Large intestine (tissue), 3 donors: ENCODE results near the gene KIAA0930. TPM values are rescaled to one million over a fixed set of nuclear protein-coding genes. Genes with fewer than 3 reads are reported as not detected.
"Not testable (repeated sequence)": the region's sequence is repeated elsewhere in the genome, so short reads cannot be mapped to it uniquely, and the experiment has no call there.

Source experiments
- DNase-seq, 2 donors: peaks; one replicate each; pipeline versions ENCODE4 v3.0.0 to v3.0.0-alpha.2; 2013
- H3K27ac ChIP-seq: one replicate; pipeline ENCODE4 v1.5.1; 2013; ENCODE audit warnings: low read length
- H3K27me3 ChIP-seq: 2 replicates; pipeline ENCODE4 v1.6.1; 2013; ENCODE audit warnings: low read length; ENCODE audit not compliant: control insufficient read depth, insufficient read depth
- H3K36me3 ChIP-seq: 2 replicates; pipeline ENCODE4 v1.6.1; 2013; ENCODE audit warnings: low read length; ENCODE audit not compliant: control insufficient read depth, insufficient read depth
- H3K4me1 ChIP-seq: one replicate; pipeline ENCODE4 v1.6.1; 2013; ENCODE audit warnings: low read length; ENCODE audit not compliant: control insufficient read depth, insufficient read depth
- H3K4me3 ChIP-seq: one replicate; pipeline ENCODE4 v1.5.1; 2013; ENCODE audit warnings: low read length
- H3K9me3 ChIP-seq: one replicate; pipeline ENCODE4 v1.6.1; 2013; ENCODE audit warnings: mild to moderate bottlenecking, low read depth, low read length, moderate library complexity; ENCODE audit not compliant: control insufficient read depth
- WGBS: methylation state at CpG from one replicate; pipeline ENCODE4 v1.1.5; 2013; ENCODE audit warnings: low lambda C conversion rate; ENCODE audit not compliant: insufficient coverage; 5-methylcytosine and 5-hydroxymethylcytosine counted together
- polyA plus RNA-seq: library from polyadenylated mRNA; unstranded; fragments of 120-200 nt; gene quantifications from one replicate; pipeline ENCODE4 v1.2.1, GENCODE V29; 2013

KIAA0930 gene
- polyA plus RNA-seq, 1 donor: 21.8 TPM

DNA sequence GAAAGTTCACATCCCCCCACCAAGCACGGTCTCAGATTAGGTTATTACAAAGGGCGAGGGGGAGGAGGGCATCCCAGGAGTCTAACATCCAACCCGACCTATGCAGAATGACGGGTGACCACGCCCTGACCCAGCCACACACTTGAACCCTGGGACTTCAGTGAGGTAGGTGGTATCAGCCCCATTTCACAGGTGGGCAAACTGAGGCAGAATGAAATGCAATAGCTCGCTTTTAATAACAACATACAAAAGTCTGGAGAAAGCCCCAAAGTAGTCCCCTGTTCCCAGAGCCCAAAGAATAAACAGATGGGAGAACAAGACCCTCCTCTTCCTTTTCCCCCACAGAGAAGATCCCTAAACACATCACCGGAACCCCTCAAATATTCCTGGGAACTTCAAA is 45.1 kb downstream of the KIAA0930 start:
- DNase-seq: no peak
- Histone ChIP-seq H3K27me3 (no peaks in the 10 kb centered on the region), H3K27ac (no peak overlapping the region), H3K36me3 (peaks cover 43% of the 10 kb centered on the region), H3K4me3 (no peak overlapping the region), H3K9me3 (no peaks in the 10 kb centered on the region), H3K4me1 (no peaks in the 10 kb centered on the region)
- no CpG with 5 or more reads among the region's 7 CpGs for WGBS

DNA sequence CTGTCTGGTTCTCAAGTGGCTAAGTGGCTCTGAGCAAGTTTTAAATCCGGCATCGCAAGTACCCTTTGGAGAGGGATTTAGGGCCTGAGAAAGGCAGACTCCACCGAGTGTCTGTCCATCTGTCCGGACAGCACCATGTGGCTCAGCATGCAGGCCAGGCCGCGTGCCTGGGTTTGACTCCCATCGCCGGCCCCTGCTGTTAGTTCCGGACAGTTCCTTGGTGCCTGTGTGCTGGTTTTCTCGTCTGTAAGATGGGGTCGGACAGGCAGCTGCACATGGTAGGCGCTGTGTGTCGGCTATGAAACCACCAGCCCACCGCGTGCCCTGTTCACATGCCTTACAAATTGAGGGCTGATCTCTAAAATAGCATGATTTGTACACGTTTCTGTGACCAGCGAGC is 46.0 kb downstream of the KIAA0930 start:
- WGBS: no CpG with 5 or more reads among the region's 17 CpGs
- H3K4me3 ChIP-seq: no peak overlapping the region
- peaks cover 37% of the 10 kb centered on the region for H3K36me3 ChIP-seq
- no peaks in the 10 kb centered on the region for H3K27me3 ChIP-seq
- H3K9me3 ChIP-seq: no peaks in the 10 kb centered on the region
- H3K27ac ChIP-seq: no peak overlapping the region
- no peaks in the 10 kb centered on the region for H3K4me1 ChIP-seq
- DNase-seq: no peak

DNA sequence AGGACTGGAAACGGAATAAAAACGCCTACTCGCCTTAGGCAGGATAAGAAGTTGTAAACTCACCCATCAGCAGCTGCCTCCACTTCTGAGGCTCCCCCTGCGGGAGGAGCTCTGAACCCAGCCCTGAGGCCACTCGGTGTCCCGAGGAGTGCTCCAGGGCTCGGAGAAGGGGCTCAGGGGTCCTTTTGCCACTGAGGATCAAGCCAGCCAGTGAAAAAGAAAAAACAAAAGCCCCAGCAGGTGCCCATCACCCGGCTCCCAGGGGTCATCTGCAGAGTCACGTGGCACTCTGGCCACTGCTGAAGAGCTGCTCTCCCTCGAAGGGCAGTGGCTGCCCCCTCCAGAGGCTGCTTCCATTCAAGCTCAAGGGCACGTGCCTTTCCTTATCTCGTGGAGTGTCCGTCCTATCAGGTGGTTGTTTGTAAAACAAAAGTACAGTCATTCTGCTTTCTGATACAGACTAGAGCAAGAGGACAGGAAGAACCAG is 48.0 kb downstream of the KIAA0930 start:
- Histone ChIP-seq H3K9me3 (no peaks in the 10 kb centered on the region), H3K27me3 (no peaks in the 10 kb centered on the region), H3K4me3 (no peak overlapping the region), H3K27ac (no peak overlapping the region), H3K4me1 (no peaks in the 10 kb centered on the region), H3K36me3 (peaks cover 33% of the 10 kb centered on the region)
- WGBS: no CpG with 5 or more reads among the region's 13 CpGs
- DNase-seq: peak in 1 of 2 donors; percentile 52

DNA sequence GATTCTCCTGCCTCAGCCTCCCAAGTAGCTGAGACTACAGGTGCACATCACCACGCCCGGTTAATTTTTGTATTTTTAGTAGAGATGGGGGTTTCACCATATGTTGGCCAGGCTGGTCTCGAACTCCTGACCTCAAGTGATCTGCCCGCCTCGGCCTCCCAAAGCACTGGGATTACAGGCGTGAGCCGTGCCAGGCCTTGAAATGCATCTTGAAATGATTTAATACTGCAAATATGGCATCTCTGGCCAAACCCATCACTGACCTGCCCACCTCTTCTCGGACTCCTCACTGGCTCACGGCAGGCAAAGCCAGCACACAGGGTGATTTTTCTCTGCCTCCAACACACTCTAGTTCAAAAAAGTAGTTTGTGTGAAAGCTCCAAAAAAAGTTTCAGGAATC is 48.9 kb downstream of the KIAA0930 start:
- not testable (repeated sequence) for DNase-seq, H3K27ac ChIP-seq, H3K4me3 ChIP-seq, H3K4me1 ChIP-seq, H3K9me3 ChIP-seq, H3K27me3 ChIP-seq
- no CpG with 5 or more reads among the region's 9 CpGs for WGBS
- peaks cover 27% of the 10 kb centered on the region for H3K36me3 ChIP-seq

DNA sequence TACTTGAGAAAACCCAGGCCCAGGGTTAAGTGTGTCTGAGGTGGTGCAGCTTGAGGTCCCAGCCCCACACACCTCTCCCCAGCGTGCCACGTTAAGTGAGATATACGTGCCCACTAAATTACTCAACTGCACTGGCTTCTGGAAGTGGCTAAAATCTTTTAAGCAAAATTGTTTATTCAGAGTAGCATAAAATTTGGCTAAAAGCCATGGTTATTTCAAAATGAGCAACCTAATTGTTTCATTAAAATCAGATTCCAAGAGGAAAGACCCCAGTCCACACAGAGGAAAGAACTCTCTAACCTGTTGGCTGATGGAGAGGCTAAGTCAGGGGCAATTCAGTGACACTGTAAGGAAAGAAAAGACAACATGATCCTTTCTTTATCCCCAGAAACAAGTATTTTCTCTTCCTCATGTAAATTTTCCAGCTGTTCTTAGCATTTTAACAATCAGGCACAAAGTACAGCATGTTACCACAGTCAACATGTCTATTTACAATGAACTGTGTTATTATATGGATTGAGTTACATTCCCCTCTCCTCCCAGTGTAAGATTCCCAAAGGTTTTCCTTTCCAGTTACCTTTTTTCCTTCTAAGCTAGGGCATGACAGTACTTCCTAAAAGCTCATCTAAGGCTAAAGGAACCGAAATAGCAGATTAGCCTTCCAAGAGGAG is 50.4 kb downstream of the KIAA0930 start:
- no peak overlapping the region for H3K27ac ChIP-seq
- H3K36me3 ChIP-seq: peaks cover 27% of the 10 kb centered on the region
- DNase-seq: no peak
- no peaks in the 10 kb centered on the region for H3K4me1 ChIP-seq
- H3K27me3 ChIP-seq: no peaks in the 10 kb centered on the region
- no peak overlapping the region for H3K4me3 ChIP-seq
- H3K9me3 ChIP-seq: no peaks in the 10 kb centered on the region
- no CpG with 5 or more reads among the region's 4 CpGs for WGBS

DNA sequence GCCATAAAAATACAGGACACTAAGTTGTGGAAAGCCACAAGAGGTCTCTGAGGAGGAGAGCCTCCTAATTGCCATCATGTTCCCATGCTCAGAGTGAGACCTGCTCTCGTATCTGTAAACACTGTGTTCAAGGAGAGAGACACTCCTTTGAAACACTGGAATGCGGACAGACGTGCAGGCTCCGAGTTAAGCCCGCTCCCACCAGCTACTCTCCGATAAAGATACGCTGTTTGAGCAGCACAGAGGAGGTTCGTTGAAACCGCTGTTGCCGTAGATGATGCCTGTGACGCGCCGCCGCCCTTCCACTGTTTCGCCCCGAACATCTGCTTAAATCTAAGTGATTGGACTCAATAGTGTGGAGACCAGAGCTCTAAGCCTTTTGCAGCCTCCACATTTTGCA is 51.9 kb downstream of the KIAA0930 start:
- Histone ChIP-seq H3K4me3 (no peak overlapping the region), H3K9me3 (no peaks in the 10 kb centered on the region), H3K27ac (no peak overlapping the region), H3K36me3 (peaks cover 31% of the 10 kb centered on the region), H3K27me3 (no peaks in the 10 kb centered on the region), H3K4me1 (no peaks in the 10 kb centered on the region)
- DNase-seq: no peak
- no CpG with 5 or more reads among the region's 16 CpGs for WGBS

DNA sequence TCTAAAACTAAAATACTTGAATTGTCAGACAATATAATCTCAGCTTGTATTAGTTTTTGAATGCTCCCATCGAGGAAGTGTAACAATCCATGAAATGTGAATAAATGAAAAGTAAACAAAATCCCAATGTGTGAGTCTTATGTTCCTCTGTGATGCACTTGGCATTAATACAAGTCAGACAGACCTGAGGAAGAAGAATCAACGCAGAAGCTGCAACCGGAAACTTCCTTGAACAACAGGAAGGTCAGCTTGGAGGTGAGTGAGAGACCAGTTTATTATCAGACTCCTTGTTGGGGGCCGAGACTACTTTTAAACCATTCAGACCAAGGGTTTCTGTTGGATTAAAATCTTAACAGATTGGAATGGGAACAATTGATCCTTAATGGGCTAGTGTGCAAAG is 52.8 kb downstream of the KIAA0930 start:
- H3K9me3 ChIP-seq: no peaks in the 10 kb centered on the region
- H3K4me1 ChIP-seq: no peaks in the 10 kb centered on the region
- H3K27ac ChIP-seq: no peak overlapping the region
- WGBS: no CpG with 5 or more reads among the region's 4 CpGs
- peaks cover 34% of the 10 kb centered on the region for H3K36me3 ChIP-seq
- no peak for DNase-seq
- no peak overlapping the region for H3K4me3 ChIP-seq
- no peaks in the 10 kb centered on the region for H3K27me3 ChIP-seq

DNA sequence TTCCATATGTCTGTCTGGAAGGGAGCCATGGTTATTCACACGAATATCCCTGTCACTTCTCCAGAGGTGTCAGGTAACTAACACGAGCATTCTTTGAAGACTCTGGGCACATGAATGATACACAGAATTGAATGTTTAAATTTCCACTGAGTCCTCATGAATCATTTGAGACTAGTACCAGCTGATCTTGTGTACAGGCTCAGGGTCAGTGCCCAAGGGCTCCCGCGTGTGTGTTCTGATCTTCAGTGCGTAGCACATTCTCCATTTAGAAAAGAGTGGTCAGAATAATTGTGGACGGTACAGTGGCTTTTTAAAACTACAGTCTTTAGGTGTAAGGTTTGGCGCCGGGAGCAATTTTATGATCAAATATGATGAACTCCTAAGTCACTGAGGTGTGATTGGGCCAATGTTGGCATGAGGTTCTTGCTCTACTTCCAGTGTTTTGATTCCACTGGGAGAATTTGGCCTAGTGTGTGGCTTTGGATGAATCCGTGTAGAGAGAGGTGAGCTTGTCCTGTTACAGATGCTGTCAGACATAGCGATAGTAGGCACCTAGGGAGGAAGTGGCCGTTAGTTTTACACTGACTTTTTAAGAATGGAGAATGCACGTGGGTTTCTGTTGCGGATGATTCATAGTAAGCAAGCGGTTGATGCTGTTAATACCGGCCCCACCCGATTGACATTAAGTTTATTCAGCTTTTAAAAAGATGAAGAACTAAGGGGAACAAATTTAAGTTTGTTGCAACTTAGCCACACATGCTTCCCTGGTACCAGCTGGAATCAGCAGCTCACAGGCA is 54.8 kb downstream of the KIAA0930 start:
- H3K27me3 ChIP-seq: no peaks in the 10 kb centered on the region
- peaks cover 45% of the 10 kb centered on the region for H3K36me3 ChIP-seq
- H3K27ac ChIP-seq: no peak overlapping the region
- 100% methylated on average over 1 of the region's 16 CpGs for WGBS
- H3K9me3 ChIP-seq: no peaks in the 10 kb centered on the region
- no peaks in the 10 kb centered on the region for H3K4me1 ChIP-seq
- DNase-seq: no peak
- no peak overlapping the region for H3K4me3 ChIP-seq

DNA sequence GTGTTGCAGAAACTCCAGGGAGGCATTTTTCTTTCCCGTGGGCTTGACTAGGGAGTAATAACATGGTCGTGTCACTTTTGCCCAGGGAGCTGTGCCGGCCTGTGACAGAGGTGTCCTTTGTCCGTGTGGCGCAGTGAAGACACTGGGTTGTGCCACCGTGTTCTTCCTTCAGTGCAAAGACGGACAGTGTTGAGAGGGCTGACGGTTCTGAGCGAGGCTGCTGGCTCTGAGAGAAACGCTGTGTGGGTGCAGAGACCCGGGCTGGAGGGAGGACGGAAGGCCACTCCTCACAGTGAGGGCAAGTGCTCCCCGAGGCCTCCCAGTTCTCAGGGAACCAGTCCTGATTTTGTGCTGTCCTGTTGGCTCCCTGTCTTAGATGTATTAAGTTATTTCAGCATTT is 56.7 kb downstream of the KIAA0930 start:
- Histone ChIP-seq H3K9me3 (no peaks in the 10 kb centered on the region), H3K27me3 (no peaks in the 10 kb centered on the region), H3K4me1 (no peaks in the 10 kb centered on the region), H3K36me3 (peaks cover 61% of the 10 kb centered on the region), H3K4me3 (no peak overlapping the region), H3K27ac (no peak overlapping the region)
- DNase-seq: no peak
- 100% methylated on average over 1 of the region's 13 CpGs for WGBS

DNA sequence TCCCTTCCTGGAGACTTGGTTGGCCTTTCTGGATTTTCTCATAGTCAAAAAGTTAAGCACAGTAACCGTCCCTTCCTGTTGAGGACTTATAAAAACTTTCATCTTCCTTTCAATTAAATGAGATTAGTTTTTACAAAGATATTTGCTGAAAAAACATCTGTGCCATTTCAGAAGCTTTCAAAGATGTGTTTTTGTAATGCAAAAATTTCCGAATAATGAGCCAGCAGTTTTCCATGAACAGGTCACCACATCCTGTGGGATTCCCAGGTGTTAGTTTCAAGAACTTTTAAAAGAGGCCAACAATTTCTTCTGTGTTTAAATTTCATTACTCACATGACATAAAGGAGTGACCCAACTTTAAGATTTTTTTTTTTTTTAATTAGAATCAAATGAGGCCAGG is 58.9 kb downstream of the KIAA0930 start:
- no peak overlapping the region for H3K4me3 ChIP-seq
- H3K27ac ChIP-seq: no peak overlapping the region
- no peaks in the 10 kb centered on the region for H3K27me3 ChIP-seq
- no peak for DNase-seq
- WGBS: 100% methylated on average over 2 of the region's 2 CpGs
- peaks cover 61% of the 10 kb centered on the region for H3K36me3 ChIP-seq
- no peaks in the 10 kb centered on the region for H3K4me1 ChIP-seq
- no peaks in the 10 kb centered on the region for H3K9me3 ChIP-seq
